Sigmoid colon (tissue), 7 donors: ENCODE measurements around the gene HERC4. TPM values are rescaled to one million over a fixed set of nuclear protein-coding genes. Genes with fewer than 3 reads are reported as not detected.

Source experiments
- DNase-seq: peaks from one replicate; pipeline ENCODE4 v3.0.0-alpha.2; 2019
- H3K27ac ChIP-seq, 4 donors: fragments of 200-600 bp; sonication (generic); one replicate each; pipeline ENCODE4 v1.5.1; 2016 to 2019; ENCODE audit warnings: mild to moderate bottlenecking in 1 of 4
- H3K27me3 ChIP-seq, 3 donors: fragments of 200-600 bp; sonication (generic); one replicate each; pipeline ENCODE4 v1.5.1; 2019; ENCODE audit warnings: mild to moderate bottlenecking in 1 of 3
- H3K36me3 ChIP-seq, 4 donors: fragments of 200-600 bp; sonication (generic); one replicate each; pipeline ENCODE4 v1.5.1; 2016 to 2019
- H3K4me1 ChIP-seq, 4 donors: fragments of 200-600 bp; sonication (generic); one replicate each; pipeline ENCODE4 v1.5.1; 2017 to 2019
- H3K4me3 ChIP-seq, 4 donors: fragments of 200-600 bp; sonication (generic); one replicate each; pipeline ENCODE4 v1.5.1; 2017 to 2019; ENCODE audit warnings: mild to moderate bottlenecking in 2 of 4, moderate library complexity in 1 of 4
- H3K9me3 ChIP-seq, 4 donors: fragments of 200-600 bp in 3 of 4; sonication (generic) in 3 of 4; one replicate each; pipeline versions ENCODE4 v1.5.1 to v1.6.1; 2013 to 2019
- CTCF ChIP-seq, 4 experiments: fragments of 450-650 bp in 3 of 4; fragments of 200-600 bp in 1 of 4; IDR thresholded peaks; one replicate each; pipeline ENCODE4 v1.5.1; 2016 to 2019; ENCODE audit warnings: antibody characterized with exemption in 4 of 4, mild to moderate bottlenecking in 3 of 4, moderate library complexity in 2 of 4
- EP300 ChIP-seq, 4 donors: sonication (generic); formaldehyde crosslinking; IDR thresholded peaks; one replicate each; pipeline ENCODE4 v1.6.1; 2017; ENCODE audit warnings: antibody characterized with exemption in 4 of 4
- POLR2A ChIP-seq, 2 donors: fragments of 450-650 bp; IDR thresholded peaks; one replicate each; pipeline ENCODE4 v1.6.1; 2016; ENCODE audit warnings: antibody characterized with exemption in 2 of 2, mild to moderate bottlenecking in 2 of 2, moderate library complexity in 2 of 2
- POLR2AphosphoS5 ChIP-seq, 4 donors: sonication (generic); formaldehyde crosslinking; IDR thresholded peaks; one replicate each; pipeline ENCODE4 v1.6.1; 2017; ENCODE audit warnings: antibody characterized with exemption in 4 of 4
- WGBS, 2 donors: extraction: QIAGEN DNeasy Blood & Tissue Kit; methylation state at CpG; one replicate each; pipeline ENCODE4 v1.1.7; 2013; 5-methylcytosine and 5-hydroxymethylcytosine counted together
- intact Hi-C: fragments of 100-400 bp; cut with DNase I; formaldehyde crosslinking; loops from one replicate; pipeline ENCODE4 v1.15.1; 2023
- polyA plus RNA-seq, 3 donors: library from polyadenylated mRNA; stranded (reverse); fragments of 200-250 nt; gene quantifications; one replicate each; pipeline ENCODE4 v1.2.3, GENCODE V29; 2013
- total RNA-seq, 4 donors: library from RNA; depleted of rRNA; stranded (reverse); fragments of >200 nt; gene quantifications; one replicate each; pipeline ENCODE4 v1.1.0, GENCODE V29; 2016
- donor health status: healthy with polysubstance abuse.
- donor health status: Bipolar disorder and iron deficiency.
- donor health status: healthy.

HERC4 gene
- total and polyA plus RNA-seq, 7 donors: 15.0 to 54.3 (median 49.2) TPM

GRCh38 chr10:68047122-68047521 is 28.0 kb downstream of the HERC4 start:
- no peak overlapping the region for H3K4me3 ChIP-seq
- intact Hi-C loops: no loop called here
- no peaks in the 10 kb centered on the region for H3K9me3 ChIP-seq
- H3K36me3 ChIP-seq: no peaks in the 10 kb centered on the region
- DNase-seq: no peak
- 82 to 91% methylated on average over 1 of the region's 1 CpG for WGBS, 2 donors
- no peak for TF ChIP-seq POLR2AphosphoS5 (IDR thresholded peaks at IDR 0.05)
- no peak for TF ChIP-seq EP300 (IDR thresholded peaks at IDR 0.05)
- no peaks in the 10 kb centered on the region for H3K27me3 ChIP-seq
- H3K4me1 ChIP-seq: no peaks in the 10 kb centered on the region
- no peak overlapping the region for H3K27ac ChIP-seq

GRCh38 chr10:68046642-68047041 is 28.4 kb downstream of the HERC4 start:
- Histone ChIP-seq H3K4me3 (no peak overlapping the region), H3K4me1 (no peaks in the 10 kb centered on the region), H3K27me3 (no peaks in the 10 kb centered on the region), H3K36me3 (no peaks in the 10 kb centered on the region), H3K9me3 (no peaks in the 10 kb centered on the region), H3K27ac (no peak overlapping the region)
- intact Hi-C loops: no loop called here
- WGBS, 2 donors: 84 to 92% methylated on average over 5 of the region's 5 CpGs
- TF ChIP-seq CTCF (IDR thresholded peaks at IDR 0.05) (no peak), POLR2A (IDR thresholded peaks at IDR 0.05) (no peak), EP300 (IDR thresholded peaks at IDR 0.05) (no peak), POLR2AphosphoS5 (IDR thresholded peaks at IDR 0.05) (no peak)
- DNase-seq: no peak

- Histone ChIP-seq H3K36me3 (peaks cover 0 to 6% (median 0%) of the 10 kb centered on the region in 4 donors), H3K9me3 (no peaks in the 10 kb centered on the region), H3K27me3 (no peaks in the 10 kb centered on the region), H3K27ac (no peak overlapping the region), H3K4me1 (no peaks in the 10 kb centered on the region), H3K4me3 (no peak overlapping the region)
- TF ChIP-seq EP300 (IDR thresholded peaks at IDR 0.05): no peak
- TF ChIP-seq CTCF (IDR thresholded peaks at IDR 0.05): no peak
- TF ChIP-seq POLR2A (IDR thresholded peaks at IDR 0.05): no peak
- no peak for TF ChIP-seq POLR2AphosphoS5 (IDR thresholded peaks at IDR 0.05)
- intact Hi-C loops: no loop called here
- no peak for DNase-seq
Measured at GRCh38 chr10:68043030-68043429, 32.1 kb downstream of the HERC4 start.

GRCh38 chr10:68032113-68032512 is 43.0 kb downstream of the HERC4 start:
- intact Hi-C loops: no loop called here
- Histone ChIP-seq H3K36me3 (peaks cover 0 to 49% (median under 1%) of the 10 kb centered on the region in 4 donors), H3K27ac (no peak overlapping the region), H3K4me3 (no peak overlapping the region), H3K9me3 (no peaks in the 10 kb centered on the region), H3K27me3 (no peaks in the 10 kb centered on the region), H3K4me1 (no peaks in the 10 kb centered on the region)
- no peak for TF ChIP-seq CTCF (IDR thresholded peaks at IDR 0.05)
- TF ChIP-seq POLR2AphosphoS5 (IDR thresholded peaks at IDR 0.05): no peak
- TF ChIP-seq POLR2A (IDR thresholded peaks at IDR 0.05): no peak
- TF ChIP-seq EP300 (IDR thresholded peaks at IDR 0.05): no peak
- WGBS, 2 donors: 90 to 92% methylated on average over 2 of the region's 2 CpGs
- DNase-seq: no peak

GRCh38 chr10:68027429-68027828 is 47.7 kb downstream of the HERC4 start:
- no peak overlapping the region for H3K4me3 ChIP-seq
- TF ChIP-seq CTCF (IDR thresholded peaks at IDR 0.05) (no peak), POLR2AphosphoS5 (IDR thresholded peaks at IDR 0.05) (no peak), EP300 (IDR thresholded peaks at IDR 0.05) (no peak), POLR2A (IDR thresholded peaks at IDR 0.05) (no peak)
- intact Hi-C loops: no loop called here
- no peaks in the 10 kb centered on the region for H3K4me1 ChIP-seq
- H3K36me3 ChIP-seq: peaks cover 0 to 66% (median 4%) of the 10 kb centered on the region in 4 donors
- no peaks in the 10 kb centered on the region for H3K9me3 ChIP-seq
- H3K27me3 ChIP-seq: no peaks in the 10 kb centered on the region
- 85 to 90% methylated on average over 9 of the region's 9 CpGs for WGBS, 2 donors
- no peak for DNase-seq
- H3K27ac ChIP-seq: no peak overlapping the region
